ENCODE data around the gene RESF1.

The RESF1 gene

GRCh38 chr12:31991146-31991545, 31.9 kb downstream of the RESF1 start:
- Histone ChIP-seq H3K9ac (ENCODE audit: low read depth, low read length) (no peak overlapping the region), H3K36me3 (ENCODE audit: control insufficient read depth, insufficient read depth, low read length) (peaks cover 18% of the 10 kb centered on the region), H3K4me3 (ENCODE audit: low read depth, low read length) (no peak overlapping the region), H3K9me3 (ENCODE audit: control insufficient read depth, insufficient read depth, low read length) (no peaks in the 10 kb centered on the region), H3K27me3 (ENCODE audit: control insufficient read depth, insufficient read depth, low read length) (no peaks in the 10 kb centered on the region), H3K4me1 (ENCODE audit: control insufficient read depth, insufficient read depth, low read length) (peaks cover 5% of the 10 kb centered on the region)

- no peak overlapping the region for H3K9ac ChIP-seq (ENCODE audit: low read depth, low read length)
- H3K36me3 ChIP-seq (ENCODE audit: control insufficient read depth, insufficient read depth, low read length), result peaks cover 25% of the 10 kb centered on the region
- H3K9me3 ChIP-seq (ENCODE audit: control insufficient read depth, insufficient read depth, low read length), result no peaks in the 10 kb centered on the region
- H3K4me1 ChIP-seq (ENCODE audit: control insufficient read depth, insufficient read depth, low read length), result no peaks in the 10 kb centered on the region
- H3K4me3 ChIP-seq (ENCODE audit: low read depth, low read length), result no peak overlapping the region
- no peaks in the 10 kb centered on the region for H3K27me3 ChIP-seq (ENCODE audit: control insufficient read depth, insufficient read depth, low read length)
Observed at GRCh38 chr12:31991815-31992214, 32.6 kb downstream of the RESF1 start.

GRCh38 chr12:31999692-32000091, 40.5 kb downstream of the RESF1 start:
- H3K4me1 ChIP-seq (ENCODE audit: control insufficient read depth, insufficient read depth, low read length), result no peaks in the 10 kb centered on the region
- peaks cover 29% of the 10 kb centered on the region for H3K36me3 ChIP-seq (ENCODE audit: control insufficient read depth, insufficient read depth, low read length)
- H3K9me3 ChIP-seq (ENCODE audit: control insufficient read depth, insufficient read depth, low read length), result no peaks in the 10 kb centered on the region
- H3K4me3 ChIP-seq (ENCODE audit: low read depth, low read length), result no peak overlapping the region
- no peak overlapping the region for H3K9ac ChIP-seq (ENCODE audit: low read depth, low read length)
- H3K27me3 ChIP-seq (ENCODE audit: control insufficient read depth, insufficient read depth, low read length), result no peaks in the 10 kb centered on the region

GRCh38 chr12:32000373-32001005, 41.3 kb downstream of the RESF1 start:
- H3K4me3 ChIP-seq (ENCODE audit: low read depth, low read length), result no peak overlapping the region
- no peak overlapping the region for H3K9ac ChIP-seq (ENCODE audit: low read depth, low read length)
- no peaks in the 10 kb centered on the region for H3K27me3 ChIP-seq (ENCODE audit: control insufficient read depth, insufficient read depth, low read length)
- peaks cover 25% of the 10 kb centered on the region for H3K36me3 ChIP-seq (ENCODE audit: control insufficient read depth, insufficient read depth, low read length)
- no peaks in the 10 kb centered on the region for H3K4me1 ChIP-seq (ENCODE audit: control insufficient read depth, insufficient read depth, low read length)
- H3K9me3 ChIP-seq (ENCODE audit: control insufficient read depth, insufficient read depth, low read length), result no peaks in the 10 kb centered on the region

- Histone ChIP-seq H3K36me3 (ENCODE audit: control insufficient read depth, insufficient read depth, low read length) (peaks cover 7% of the 10 kb centered on the region), H3K4me3 (ENCODE audit: low read depth, low read length) (no peak overlapping the region), H3K9ac (ENCODE audit: low read depth, low read length) (no peak overlapping the region), H3K27me3 (ENCODE audit: control insufficient read depth, insufficient read depth, low read length) (no peaks in the 10 kb centered on the region), H3K9me3 (ENCODE audit: control insufficient read depth, insufficient read depth, low read length) (no peaks in the 10 kb centered on the region), H3K4me1 (ENCODE audit: control insufficient read depth, insufficient read depth, low read length) (no peaks in the 10 kb centered on the region)
Observed at GRCh38 chr12:32002848-32003493, 43.8 kb downstream of the RESF1 start.

GRCh38 chr12:32003654-32004053, 44.4 kb downstream of the RESF1 start:
- H3K36me3 ChIP-seq (ENCODE audit: control insufficient read depth, insufficient read depth, low read length), result peaks cover 4% of the 10 kb centered on the region
- H3K9me3 ChIP-seq (ENCODE audit: control insufficient read depth, insufficient read depth, low read length), result no peaks in the 10 kb centered on the region
- no peak overlapping the region for H3K9ac ChIP-seq (ENCODE audit: low read depth, low read length)
- no peaks in the 10 kb centered on the region for H3K4me1 ChIP-seq (ENCODE audit: control insufficient read depth, insufficient read depth, low read length)
- H3K4me3 ChIP-seq (ENCODE audit: low read depth, low read length), result no peak overlapping the region
- no peaks in the 10 kb centered on the region for H3K27me3 ChIP-seq (ENCODE audit: control insufficient read depth, insufficient read depth, low read length)

- Histone ChIP-seq H3K27me3 (ENCODE audit: control insufficient read depth, insufficient read depth, low read length) (no peaks in the 10 kb centered on the region), H3K9ac (ENCODE audit: low read depth, low read length) (no peak overlapping the region), H3K4me1 (ENCODE audit: control insufficient read depth, insufficient read depth, low read length) (no peaks in the 10 kb centered on the region), H3K4me3 (ENCODE audit: low read depth, low read length) (no peak overlapping the region), H3K36me3 (ENCODE audit: control insufficient read depth, insufficient read depth, low read length) (no peaks in the 10 kb centered on the region), H3K9me3 (ENCODE audit: control insufficient read depth, insufficient read depth, low read length) (no peaks in the 10 kb centered on the region)
Observed at GRCh38 chr12:32005496-32006125, 46.4 kb downstream of the RESF1 start.

Data from iPS-15b (cell line).